SK-N-MC (cell line): ENCODE measurements around the gene CCNQ.

Experiments used
- EZH2 ChIP-seq: fragments of 200-600 bp; sonication (generic); IDR thresholded peaks from one replicate; pipeline ENCODE4 v1.6.1; 2017; ENCODE audit warnings: antibody characterized with exemption
- FOXP2 ChIP-seq: optimal IDR thresholded peaks from 2 replicates; pipeline ENCODE3; 2011; ENCODE audit warnings: mild to moderate bottlenecking, moderate library complexity; ENCODE audit not compliant: insufficient read depth; ENCODE audit errors: extremely low read length, control extremely low read depth
- POLR2AphosphoS5 ChIP-seq: IDR thresholded peaks from 2 replicates; pipeline ENCODE4 v1.6.1; 2012; ENCODE audit warnings: mild to moderate bottlenecking, low read depth, low read length, borderline replicate concordance

DNA sequence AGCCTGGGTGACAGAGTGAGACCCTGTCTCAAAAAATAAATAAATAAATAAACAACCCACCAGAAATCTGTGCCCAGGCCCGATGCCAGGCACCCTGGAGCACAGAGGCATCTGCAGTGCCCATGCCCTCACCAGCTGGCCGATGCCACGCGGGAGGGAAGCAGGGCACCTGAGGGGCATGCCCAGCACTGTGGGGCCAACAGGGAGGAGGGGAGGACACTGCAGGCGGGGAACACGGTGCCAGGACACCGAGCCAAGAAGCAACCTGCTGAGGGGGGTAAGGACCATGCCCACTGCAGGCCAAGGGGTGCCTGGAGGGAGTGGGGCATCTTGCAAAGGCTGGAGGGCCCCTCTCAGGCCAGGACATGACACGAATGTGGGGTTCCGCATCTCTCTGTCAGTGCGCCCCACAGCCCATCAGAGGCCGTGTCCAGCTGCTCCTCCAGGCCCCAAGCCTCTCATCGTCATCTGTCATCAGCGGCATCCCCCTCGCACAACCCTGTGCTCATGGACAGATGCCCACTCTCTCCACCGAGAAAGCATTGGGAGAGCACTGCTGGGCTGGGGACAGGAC lies 34.8 kb upstream of the CCNQ start:
- TF ChIP-seq EZH2 (no peak), POLR2AphosphoS5 (no peak), FOXP2 (no peak)
